NCI-H2107 treated with DMSO at 0.1 percent for 48 hours (cell line): ENCODE data around the gene SLC9A9.

Experiments
- DNase-seq: peaks from one replicate; lab custom pipeline; 2025; ENCODE audit not compliant: unreplicated experiment; lab: John Stamatoyannopoulos, UW

SLC9A9 gene

GRCh38 chr3:143848704-143849103 lies 436 bp upstream of the SLC9A9 start:
- no peak for DNase-seq

GRCh38 chr3:143843587-143843986 lies 4.7 kb downstream of the SLC9A9 start:
- no peak for DNase-seq

- no peak for DNase-seq
Measured at GRCh38 chr3:143840636-143841035, 7.6 kb downstream of the SLC9A9 start.

GRCh38 chr3:143839980-143840379 lies 8.3 kb downstream of the SLC9A9 start:
- DNase-seq = no peak

GRCh38 chr3:143837076-143837475 lies 11.2 kb downstream of the SLC9A9 start:
- no peak for DNase-seq

- no peak for DNase-seq
Measured at GRCh38 chr3:143835312-143835711, 13.0 kb downstream of the SLC9A9 start.

- no peak for DNase-seq
Measured at GRCh38 chr3:143832433-143832832, 15.8 kb downstream of the SLC9A9 start.

- no peak for DNase-seq
Measured at GRCh38 chr3:143831994-143832393, 16.3 kb downstream of the SLC9A9 start.

GRCh38 chr3:143831208-143831607 lies 17.1 kb downstream of the SLC9A9 start:
- no peak for DNase-seq

GRCh38 chr3:143830786-143831185 lies 17.5 kb downstream of the SLC9A9 start:
- DNase-seq = no peak

GRCh38 chr3:143830063-143830462 lies 18.2 kb downstream of the SLC9A9 start:
- no peak for DNase-seq

GRCh38 chr3:143827425-143827824 lies 20.8 kb downstream of the SLC9A9 start:
- DNase-seq = no peak

GRCh38 chr3:143826296-143826695 lies 22.0 kb downstream of the SLC9A9 start:
- no peak for DNase-seq

- DNase-seq = no peak
Measured at GRCh38 chr3:143825513-143825912, 22.8 kb downstream of the SLC9A9 start.

GRCh38 chr3:143824735-143825385 lies 23.4 kb downstream of the SLC9A9 start:
- no peak for DNase-seq

- DNase-seq = no peak
Measured at GRCh38 chr3:143822798-143823197, 25.5 kb downstream of the SLC9A9 start.

GRCh38 chr3:143822374-143822773 lies 25.9 kb downstream of the SLC9A9 start:
- DNase-seq = no peak

- no peak for DNase-seq
Measured at GRCh38 chr3:143821862-143822261, 26.4 kb downstream of the SLC9A9 start.

- no peak for DNase-seq
Measured at GRCh38 chr3:143820466-143821221, 27.6 kb downstream of the SLC9A9 start.

GRCh38 chr3:143819890-143820289 lies 28.4 kb downstream of the SLC9A9 start:
- DNase-seq = no peak

GRCh38 chr3:143814443-143814889 lies 33.8 kb downstream of the SLC9A9 start:
- DNase-seq = no peak

- DNase-seq = no peak
Measured at GRCh38 chr3:143812481-143812880, 35.8 kb downstream of the SLC9A9 start.

GRCh38 chr3:143811602-143812001 lies 36.7 kb downstream of the SLC9A9 start:
- no peak for DNase-seq
